Pulmonary artery endothelial cell (primary cell): ENCODE data around the gene NBEAL2. TPM values are rescaled to one million over a fixed set of nuclear protein-coding genes. Genes with fewer than 3 reads are reported as not detected.

Source experiments
- DNase-seq: peaks from one replicate; pipeline ENCODE4 v3.0.0-alpha.2; 2011; ENCODE audit warnings: low read depth, low spot score
- total RNA-seq: library from RNA; depleted of rRNA; stranded (reverse); fragments of >200 nt; gene quantifications from 2 replicates; pipeline ENCODE4 v1.2.3, GENCODE V29; 2014

The NBEAL2 gene
- total RNA-seq, 1 donor from 2014 or later, result 36.9 TPM

DNA sequence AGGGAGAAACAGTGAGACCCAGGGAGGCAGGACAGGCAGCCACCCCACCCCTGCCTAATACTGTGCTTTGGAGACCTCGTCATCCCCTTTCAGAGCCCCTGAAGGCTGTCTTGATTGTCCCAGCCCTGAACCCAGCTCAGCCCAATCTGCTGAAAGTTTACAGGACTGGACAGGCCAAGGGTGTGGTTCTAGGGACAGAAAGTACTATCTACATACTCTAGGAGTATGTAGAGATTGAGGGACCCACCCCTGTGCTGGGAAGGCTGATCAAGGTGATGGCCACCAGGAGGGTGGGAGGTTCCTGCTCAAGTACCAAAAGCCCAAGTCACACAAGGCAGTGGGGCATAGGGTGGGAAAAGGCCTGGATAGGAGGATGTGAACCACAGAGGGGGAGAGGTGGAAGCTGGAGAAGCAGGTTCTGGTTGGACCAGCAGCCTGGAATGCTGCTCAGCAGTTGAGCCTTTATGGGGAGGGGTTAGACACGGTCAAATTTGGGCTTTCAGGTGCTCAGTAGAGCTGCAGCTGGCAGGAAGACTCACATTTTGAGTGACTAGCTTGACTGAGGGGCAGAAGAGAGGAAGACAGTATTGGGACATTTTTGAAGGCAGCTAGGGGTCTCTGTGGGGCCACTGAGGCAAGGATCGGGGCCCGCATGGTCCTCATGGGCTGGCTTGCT is 6.7 kb downstream of the NBEAL2 start:
- no peak for DNase-seq

DNA sequence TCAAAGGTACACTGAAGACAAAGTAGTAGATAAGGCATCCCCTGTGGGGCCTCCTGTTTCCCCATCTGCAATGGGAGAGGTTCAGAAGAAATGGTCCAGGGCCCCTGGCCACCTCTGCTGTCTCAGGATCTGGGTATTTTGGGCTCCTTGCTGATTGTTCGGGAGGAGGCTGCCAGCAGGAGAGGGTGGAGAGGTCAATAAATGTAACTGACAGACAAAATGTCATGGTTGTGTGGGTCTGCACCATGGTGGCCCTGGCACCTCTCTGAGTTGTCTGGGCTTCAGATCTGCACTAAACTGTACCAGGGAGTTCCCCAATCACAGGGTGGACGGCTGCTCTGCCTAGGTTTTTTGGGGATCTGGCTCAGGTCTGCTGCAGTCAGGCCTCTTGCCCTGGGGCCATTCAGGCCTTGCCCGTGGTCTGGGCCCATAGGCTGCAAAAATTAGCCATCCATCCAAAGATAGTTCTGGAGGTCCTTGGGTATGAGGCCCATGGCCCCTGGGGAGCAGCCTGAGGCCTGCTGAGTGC is 7.4 kb downstream of the NBEAL2 start:
- no peak for DNase-seq

GRCh38 chr3:46987319-46987742 is 7.9 kb downstream of the NBEAL2 start:
- no peak for DNase-seq

DNA sequence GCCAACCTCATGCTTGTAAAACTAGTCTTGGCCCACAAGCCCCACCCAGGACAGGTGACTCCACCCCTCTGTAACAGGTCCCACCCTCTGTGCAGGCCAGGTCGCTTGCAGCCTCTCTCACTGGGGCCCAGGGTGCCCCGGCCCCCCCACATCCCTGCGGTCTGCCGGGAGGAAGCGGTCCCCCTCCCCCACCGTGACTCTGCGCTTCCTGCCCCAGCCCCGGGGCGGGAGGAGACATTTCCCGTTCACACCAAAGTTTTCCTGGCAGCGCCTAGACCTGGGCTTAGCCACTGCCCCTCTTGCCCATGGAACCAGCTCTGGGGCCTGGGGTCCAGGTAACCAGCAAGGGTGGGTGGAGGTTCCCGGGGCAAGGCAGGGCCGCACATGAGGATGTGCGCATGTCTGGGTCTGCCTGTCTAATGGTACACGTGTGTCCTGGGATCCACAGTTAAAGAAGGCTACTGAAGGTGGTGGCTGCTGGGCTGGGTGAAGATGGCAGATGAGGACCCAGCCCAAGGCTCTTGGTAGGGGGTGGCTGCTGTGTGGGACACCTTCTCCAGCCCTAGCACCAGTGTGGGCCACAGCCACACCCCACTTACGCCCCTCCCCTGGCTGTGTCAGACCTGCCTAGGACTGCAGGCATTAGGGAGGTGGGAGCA is 8.4 kb downstream of the NBEAL2 start:
- DNase-seq, result no peak

GRCh38 chr3:46988616-46989015 is 9.2 kb downstream of the NBEAL2 start:
- DNase-seq, result no peak

DNA sequence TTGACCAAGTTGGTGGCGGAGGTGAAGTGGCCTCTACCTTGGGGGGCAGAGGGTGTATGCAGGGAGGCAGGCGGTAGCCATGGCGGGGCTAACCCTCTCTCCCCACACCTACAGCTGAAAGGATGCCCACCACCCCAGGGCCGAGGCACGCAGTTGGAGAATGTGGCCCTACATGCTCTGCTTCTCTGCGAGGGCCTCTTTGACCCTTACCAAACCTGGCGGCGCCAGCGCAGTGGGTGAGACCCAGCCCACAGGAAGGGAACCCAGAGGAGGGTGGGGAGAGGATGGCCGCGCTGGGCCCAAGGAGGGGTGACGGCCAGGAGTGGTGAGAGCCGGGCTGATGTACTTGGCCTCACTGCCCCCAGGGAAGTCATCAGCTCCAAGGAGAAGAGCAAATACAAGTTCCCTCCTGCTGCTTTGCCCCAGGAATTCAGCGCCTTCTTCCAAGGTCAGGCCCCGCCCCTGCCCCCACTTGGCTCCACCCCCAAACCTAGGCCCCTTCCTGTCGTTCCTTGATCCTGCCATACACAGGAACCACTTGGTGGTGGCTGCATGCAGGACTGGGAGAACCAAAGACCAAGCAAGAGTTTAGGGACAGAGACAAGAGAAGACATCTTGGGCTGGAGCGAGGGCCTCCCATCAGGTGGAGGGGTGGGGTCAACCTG is 9.8 kb downstream of the NBEAL2 start:
- no peak for DNase-seq

GRCh38 chr3:46990573-46991374 is 11.3 kb downstream of the NBEAL2 start:
- DNase-seq, result no peak

- no peak for DNase-seq
These were observed 12.1 kb downstream of the NBEAL2 start for GRCh38 chr3:46991406-46992165.

GRCh38 chr3:46992231-46992630 is 12.8 kb downstream of the NBEAL2 start:
- no peak for DNase-seq

- no peak for DNase-seq
These were observed 13.8 kb downstream of the NBEAL2 start for GRCh38 chr3:46993292-46993691.

- no peak for DNase-seq
These were observed 14.5 kb downstream of the NBEAL2 start for GRCh38 chr3:46993986-46994385.

DNA sequence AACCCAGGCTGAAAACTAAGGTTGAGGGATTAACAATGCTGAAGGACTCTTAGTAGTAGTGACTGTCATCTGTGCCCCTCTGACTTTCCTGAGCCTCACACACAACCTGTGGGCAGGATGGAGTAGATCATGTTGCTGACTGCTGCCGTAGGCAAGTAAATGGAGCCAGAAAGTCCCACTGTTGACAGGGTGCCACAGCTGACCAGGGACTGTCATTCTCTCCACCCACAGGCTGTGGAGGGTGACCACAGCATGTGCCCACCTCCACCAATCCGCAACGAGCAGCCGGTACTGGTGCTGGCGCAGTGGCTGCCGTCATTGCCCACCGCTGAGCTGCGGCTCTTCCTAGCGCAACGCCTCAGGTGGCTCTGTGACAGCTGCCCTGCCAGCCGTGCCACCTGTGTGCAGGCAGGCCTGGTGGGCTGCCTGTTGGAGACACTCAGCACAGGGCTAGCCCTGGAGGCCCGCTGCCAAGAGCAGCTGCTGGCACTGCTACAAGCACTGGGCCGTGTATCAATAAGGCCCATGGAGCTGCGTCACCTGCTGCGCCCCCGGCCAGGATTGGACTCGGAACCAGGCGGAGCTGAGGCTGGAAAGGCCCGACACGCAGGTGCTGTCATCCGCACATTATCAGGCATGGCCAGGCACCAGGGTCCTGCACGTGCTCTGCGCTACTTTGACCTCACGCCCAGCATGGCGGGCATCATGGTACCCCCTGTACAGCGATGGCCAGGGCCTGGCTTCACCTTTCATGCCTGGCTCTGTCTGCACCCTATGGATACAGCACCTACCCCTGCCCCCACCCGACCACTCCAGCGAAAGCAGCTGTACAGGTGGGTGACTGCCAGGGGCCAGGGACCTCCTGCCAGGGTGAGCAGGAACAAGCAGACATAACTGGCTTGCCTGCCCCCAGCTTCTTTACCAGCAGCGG is 15.6 kb downstream of the NBEAL2 start:
- DNase-seq, result no peak

DNA sequence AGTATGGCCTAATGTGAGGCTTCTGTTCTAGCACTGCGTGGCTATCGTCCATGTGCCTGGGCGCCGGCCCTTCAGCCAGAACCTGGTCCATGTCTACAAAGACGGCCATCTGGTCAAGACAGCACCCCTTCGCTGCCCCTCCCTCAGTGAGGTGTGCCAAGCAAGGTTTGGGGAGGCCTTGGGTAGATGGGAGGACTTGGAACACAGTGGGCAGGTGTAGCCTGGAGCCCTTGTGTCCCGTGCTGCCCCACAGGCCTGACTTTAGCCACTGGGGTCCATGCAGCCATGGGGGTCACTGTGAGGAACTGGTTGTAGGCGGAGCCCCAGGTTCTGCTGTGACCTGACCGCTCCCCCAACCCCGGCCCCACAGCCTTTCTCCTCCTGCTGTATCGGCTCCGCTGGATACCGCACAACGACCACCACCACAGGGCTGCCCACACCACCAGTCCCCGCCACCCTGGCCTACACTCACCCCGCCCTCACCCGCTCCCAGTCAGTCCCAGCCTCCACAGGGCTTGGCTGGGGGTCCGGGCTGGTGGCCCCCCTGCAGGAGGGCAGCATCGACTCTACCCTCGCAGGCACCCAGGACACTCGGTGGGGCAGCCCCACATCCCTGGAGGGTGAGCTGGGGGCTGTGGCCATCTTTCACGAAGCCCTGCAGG is 16.6 kb downstream of the NBEAL2 start:
- DNase-seq, result no peak

DNA sequence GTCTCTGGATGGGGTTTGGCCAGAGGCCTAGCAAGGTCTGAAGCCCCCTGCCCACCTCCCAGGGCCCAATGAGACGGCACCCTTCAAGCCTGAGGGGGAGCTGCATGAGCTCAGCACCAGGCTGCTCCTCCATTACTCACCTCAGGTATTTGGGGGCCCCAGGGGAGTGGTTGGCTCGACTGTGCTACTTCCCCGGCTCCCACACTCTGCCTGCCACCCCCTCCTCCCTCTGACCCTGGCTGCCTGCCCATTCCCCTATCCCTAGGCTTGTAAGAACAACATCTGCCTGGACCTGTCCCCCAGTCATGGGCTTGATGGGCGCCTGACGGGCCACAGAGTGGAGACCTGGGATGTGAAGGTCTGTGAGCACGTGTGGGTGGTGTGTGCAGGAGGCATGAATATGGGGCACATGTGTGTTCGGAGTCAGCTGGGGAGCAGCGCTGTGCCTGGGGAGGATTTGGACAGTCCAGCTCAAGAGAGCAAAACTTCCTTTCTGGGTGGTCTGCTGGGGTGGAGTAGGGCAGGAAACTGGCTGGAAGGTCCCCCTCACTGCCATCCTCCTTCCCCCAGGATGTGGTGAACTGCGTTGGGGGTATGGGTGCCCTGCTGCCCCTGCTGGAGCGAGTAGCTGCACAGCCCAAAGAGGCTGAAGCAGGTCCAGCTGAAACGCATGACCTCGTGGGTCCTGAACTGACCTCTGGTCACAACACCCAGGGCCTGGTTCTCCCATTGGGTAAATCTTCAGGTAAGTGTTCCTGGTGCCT is 17.4 kb downstream of the NBEAL2 start:
- no peak for DNase-seq

DNA sequence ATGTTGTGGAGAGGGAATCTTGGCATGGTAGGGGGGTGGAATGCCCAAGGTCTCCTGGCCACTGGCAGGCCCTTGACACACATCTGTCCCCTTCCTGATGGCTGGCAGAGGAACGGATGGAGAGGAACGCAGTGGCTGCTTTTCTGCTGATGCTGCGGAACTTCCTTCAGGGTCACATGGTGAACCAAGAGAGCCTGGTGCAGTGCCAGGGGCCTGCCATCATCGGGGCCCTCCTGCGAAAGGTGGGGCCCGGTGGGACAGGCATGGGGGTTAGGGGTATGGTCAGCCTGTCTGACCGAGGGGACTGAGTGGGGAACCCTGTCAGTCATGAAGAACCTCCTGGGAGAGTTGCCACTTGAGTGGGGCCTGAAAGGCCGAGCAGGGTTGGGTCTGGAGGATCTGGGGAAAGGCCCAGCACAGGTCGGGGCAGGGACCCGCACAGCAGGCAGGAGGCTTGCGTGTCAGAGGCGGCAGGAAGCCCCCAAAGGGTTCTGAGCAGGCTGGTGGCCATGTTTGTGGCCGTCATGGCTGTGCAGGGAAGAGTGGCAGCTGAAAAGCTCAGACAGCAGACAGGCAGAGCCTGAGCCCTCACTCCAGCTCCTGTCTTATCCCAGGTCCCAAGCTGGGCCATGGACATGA is 18.1 kb downstream of the NBEAL2 start:
- no peak for DNase-seq

DNA sequence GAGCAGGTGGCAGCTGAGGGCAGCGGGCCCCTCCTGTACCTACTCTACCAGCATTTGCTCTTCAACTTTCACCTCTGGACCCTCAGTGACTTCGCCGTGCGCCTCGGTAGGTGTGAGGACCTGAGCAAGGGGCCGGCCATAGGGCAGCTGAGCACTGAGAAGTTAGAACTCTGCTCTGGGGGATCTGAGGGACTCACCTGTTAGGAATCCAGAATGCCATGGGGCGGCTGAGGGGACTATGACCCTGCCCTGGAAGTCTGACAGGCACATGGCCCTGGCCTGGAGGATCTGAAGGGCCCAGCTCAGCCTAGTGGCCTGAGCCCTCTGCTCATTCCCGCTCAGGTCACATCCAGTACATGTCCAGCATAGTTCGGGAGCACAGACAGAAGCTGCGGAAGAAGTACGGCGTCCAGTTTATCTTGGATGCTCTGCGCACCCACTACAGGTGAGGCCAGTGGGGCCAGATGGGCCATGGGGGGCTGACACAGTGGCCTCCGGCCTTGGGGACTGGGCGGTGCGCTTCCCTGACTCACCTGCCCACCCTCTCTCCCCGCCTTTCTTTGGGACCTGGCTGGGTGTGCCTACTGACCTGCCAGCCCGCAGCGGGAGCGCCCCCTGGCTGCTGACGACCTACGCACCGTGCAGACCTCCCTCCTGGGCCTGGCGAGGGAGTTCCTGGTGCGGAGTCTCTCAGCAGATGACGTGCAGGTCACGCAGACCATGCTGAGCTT is 18.8 kb downstream of the NBEAL2 start:
- no peak for DNase-seq

DNA sequence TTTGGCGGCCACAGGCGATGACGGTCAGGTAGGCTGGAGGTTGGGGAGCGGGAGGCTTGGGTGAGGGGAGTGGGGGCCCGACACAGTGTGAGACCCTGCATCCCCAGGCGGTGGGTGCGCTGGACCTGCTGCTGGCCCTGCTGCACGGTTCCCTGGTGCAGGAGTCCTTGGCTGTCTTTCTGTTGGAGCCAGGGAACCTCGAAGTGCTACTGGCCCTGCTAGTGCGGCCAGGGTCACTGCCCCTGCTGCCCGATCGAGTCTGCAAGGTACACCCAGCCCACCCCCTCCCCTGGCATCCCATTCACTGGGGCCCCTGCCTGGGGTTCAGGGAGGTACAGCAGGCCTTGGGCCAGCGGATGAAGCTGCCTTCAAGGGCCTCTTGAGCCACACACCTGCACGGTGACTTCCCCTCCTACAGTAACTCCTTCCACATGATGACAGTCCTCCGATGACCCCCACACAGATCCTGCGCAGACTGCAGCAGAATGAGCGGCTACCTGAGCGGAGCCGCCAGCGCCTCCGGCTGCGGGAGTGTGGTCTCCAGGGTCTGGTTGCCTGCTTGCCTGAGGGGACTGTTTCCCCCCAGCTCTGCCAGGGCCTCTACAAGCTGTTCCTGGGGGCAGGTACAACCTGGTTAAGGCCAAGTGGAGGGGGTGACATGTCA is 19.5 kb downstream of the NBEAL2 start:
- no peak for DNase-seq
